GM23248 (cell line): Measurements from ENCODE around the gene CRACR2A. TPM values are rescaled to one million over a fixed set of nuclear protein-coding genes. Genes with fewer than 3 reads are reported as not detected.

Experiments
- DNase-seq: peaks from one replicate; pipeline ENCODE4 v3.0.0-alpha.2; 2015
- H2AFZ ChIP-seq: fragments of 200-600 bp; sonication (generic); 2 replicates; pipeline ENCODE4 v1.6.1; 2016; ENCODE audit warnings: antibody characterized with exemption
- H3F3A ChIP-seq: fragments of 200-600 bp; sonication (generic); 2 replicates; pipeline ENCODE4 v1.6.1; 2016; ENCODE audit warnings: mild to moderate bottlenecking, antibody characterized with exemption, mixed run types; ENCODE audit not compliant: insufficient read depth
- H3K27ac ChIP-seq: fragments of 200-600 bp; sonication (generic); 2 replicates; pipeline ENCODE4 v1.5.1; 2016; ENCODE audit warnings: mild to moderate bottlenecking
- H3K27me3 ChIP-seq: fragments of 200-600 bp; sonication (generic); replicated peaks from 2 replicates; pipeline ENCODE4 v1.6.1; 2016; ENCODE audit warnings: mild to moderate bottlenecking; ENCODE audit not compliant: insufficient read depth
- H3K36me3 ChIP-seq: fragments of 200-600 bp; sonication (generic); 2 replicates; pipeline ENCODE4 v1.6.1; 2016; ENCODE audit warnings: low read depth, mild to moderate bottlenecking
- H3K4me1 ChIP-seq: fragments of 200-600 bp; sonication (generic); 2 replicates; pipeline ENCODE4 v1.6.1; 2016; ENCODE audit warnings: mild to moderate bottlenecking; ENCODE audit not compliant: insufficient read depth
- H3K4me2 ChIP-seq: fragments of 200-600 bp; sonication (generic); one replicate; pipeline ENCODE4 v1.6.1; 2016; ENCODE audit warnings: mild to moderate bottlenecking; ENCODE audit not compliant: unreplicated experiment
- H3K4me3 ChIP-seq: fragments of 200-600 bp; sonication (generic); 2 replicates; pipeline ENCODE4 v1.5.1; 2016; ENCODE audit warnings: mild to moderate bottlenecking
- H3K79me2 ChIP-seq: fragments of 200-600 bp; sonication (generic); 2 replicates; pipeline ENCODE4 v1.6.1; 2016; ENCODE audit warnings: mild to moderate bottlenecking; ENCODE audit not compliant: insufficient read depth
- H3K9ac ChIP-seq: fragments of 200-600 bp; sonication (generic); 2 replicates; pipeline ENCODE4 v1.6.1; 2016; ENCODE audit warnings: mild to moderate bottlenecking
- H3K9me2 ChIP-seq: fragments of 200-600 bp; sonication (generic); 2 replicates; pipeline ENCODE4 v1.6.1; 2016; ENCODE audit warnings: mixed run types, mild to moderate bottlenecking, moderate library complexity; ENCODE audit not compliant: insufficient read depth
- H3K9me3 ChIP-seq: fragments of 200-600 bp; sonication (generic); one replicate; pipeline ENCODE4 v1.6.1; 2017; ENCODE audit warnings: low read depth
- H4K20me1 ChIP-seq: fragments of 200-600 bp; sonication (generic); 2 replicates; pipeline ENCODE4 v1.6.0; 2016; ENCODE audit not compliant: insufficient read depth
- EZH2 ChIP-seq: fragments of 200-600 bp; sonication (generic); IDR thresholded peaks from 2 replicates; pipeline ENCODE4 v1.6.1; 2018; ENCODE audit warnings: antibody characterized with exemption, mild to moderate bottlenecking; ENCODE audit not compliant: insufficient read depth, poor library complexity, severe bottlenecking
- EZH2phosphoT487 ChIP-seq: fragments of 200-600 bp; sonication (generic); IDR thresholded peaks from 2 replicates; pipeline ENCODE4 v1.6.1; 2018; ENCODE audit warnings: antibody characterized with exemption, moderate library complexity, mild to moderate bottlenecking, low read depth; ENCODE audit not compliant: insufficient read depth
- WGBS, 2 experiments: methylation state at CpG; one replicate each; pipeline ENCODE4 v1.1.6; 2015 to 2017; ENCODE audit warnings: low lambda C conversion rate in 2 of 2, low coverage in 1 of 2; ENCODE audit errors: missing lambda C conversion rate in 2 of 2; 5-methylcytosine and 5-hydroxymethylcytosine counted together
- in situ Hi-C: fragments of 300-500 bp; cut with MboI; formaldehyde crosslinking; loops from 2 replicates; pipeline ENCODE4 v1.15.0; 2020
- polyA plus RNA-seq: library from polyadenylated mRNA; unstranded; fragments of >200 nt; fragmentation: Nextera tagmentation; extraction: Ambion mirVana; gene quantifications from 2 replicates; pipeline ENCODE4 v1.2.1, GENCODE V29; 2016
- total RNA-seq: library from RNA; depleted of rRNA; stranded (reverse); fragments of >200 nt; shearing (Covaris generic); gene quantifications from 2 replicates; pipeline ENCODE4 v1.2.3, GENCODE V29; 2014

Gene CRACR2A
- total and polyA plus RNA-seq, 2 experiments from 2014 or later, result 1.9 to 2.5 TPM

- no peak for TF ChIP-seq EZH2phosphoT487
- TF ChIP-seq EZH2, result no peak
- Histone ChIP-seq H3K9me3 (no peaks in the 10 kb centered on the region), H3K4me3 (no peak overlapping the region), H2AFZ (no peak overlapping the region), H4K20me1 (no peaks in the 10 kb centered on the region), H3K27ac (no peak overlapping the region), H3K36me3 (no peaks in the 10 kb centered on the region), H3K79me2 (no peaks in the 10 kb centered on the region), H3K4me2 (no peak overlapping the region), H3K27me3 (no peaks in the 10 kb centered on the region), H3F3A (no peaks in the 10 kb centered on the region), H3K9ac (no peak overlapping the region), H3K4me1 (no peaks in the 10 kb centered on the region), H3K9me2 (no peaks in the 10 kb centered on the region)
- no peak for DNase-seq
- in situ Hi-C loops, result no loop called here
- 73 to 76% methylated on average over 18 of the region's 18 CpGs for WGBS, 2 experiments
These were observed 129.9 kb downstream of the CRACR2A start for GRCh38 chr12:3622822-3623690.

GRCh38 chr12:3622021-3622821 is 130.7 kb downstream of the CRACR2A start:
- no peak overlapping the region for H2AFZ ChIP-seq
- H3K9ac ChIP-seq, result no peak overlapping the region
- peak; percentile 32 for DNase-seq
- no peaks in the 10 kb centered on the region for H3F3A ChIP-seq
- no peaks in the 10 kb centered on the region for H3K9me3 ChIP-seq
- H3K4me1 ChIP-seq, result no peaks in the 10 kb centered on the region
- no peak overlapping the region for H3K4me3 ChIP-seq
- no peaks in the 10 kb centered on the region for H3K36me3 ChIP-seq
- 19 to 38% methylated on average over 2 of the region's 2 CpGs for WGBS, 2 experiments
- no peak overlapping the region for H3K4me2 ChIP-seq
- no peak for TF ChIP-seq EZH2phosphoT487
- no peak for TF ChIP-seq EZH2
- H3K27ac ChIP-seq, result no peak overlapping the region
- in situ Hi-C loops, result no loop called here
- H3K27me3 ChIP-seq, result no peaks in the 10 kb centered on the region
- no peaks in the 10 kb centered on the region for H3K9me2 ChIP-seq
- no peaks in the 10 kb centered on the region for H3K79me2 ChIP-seq
- H4K20me1 ChIP-seq, result no peaks in the 10 kb centered on the region

DNA sequence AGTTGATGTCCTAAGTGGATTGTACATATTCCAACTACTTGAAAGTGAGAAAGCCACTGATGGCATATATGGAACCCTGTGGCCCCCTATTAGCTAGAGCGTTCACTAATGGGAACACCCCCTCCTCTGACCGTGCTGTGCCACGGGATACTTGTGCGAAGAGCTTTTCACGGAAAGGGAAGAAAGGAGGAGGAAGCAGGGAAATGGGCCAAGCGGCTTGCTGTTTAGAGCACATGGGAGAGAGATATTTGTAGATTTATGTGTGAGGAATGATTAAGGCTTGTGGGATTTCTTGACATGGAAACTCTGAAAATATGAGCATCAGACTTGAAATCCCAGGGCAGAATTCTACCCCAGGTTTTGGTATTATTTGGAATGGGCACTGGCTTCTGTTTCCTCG is 132.1 kb downstream of the CRACR2A start:
- Histone ChIP-seq H3K27me3 (no peaks in the 10 kb centered on the region), H3K79me2 (no peaks in the 10 kb centered on the region), H3K9ac (no peak overlapping the region), H3F3A (no peaks in the 10 kb centered on the region), H3K4me3 (no peak overlapping the region), H3K9me2 (no peaks in the 10 kb centered on the region), H3K9me3 (no peaks in the 10 kb centered on the region), H3K36me3 (no peaks in the 10 kb centered on the region), H3K27ac (no peak overlapping the region), H2AFZ (no peak overlapping the region), H4K20me1 (no peaks in the 10 kb centered on the region), H3K4me1 (no peaks in the 10 kb centered on the region), H3K4me2 (no peak overlapping the region)
- in situ Hi-C loops, result no loop called here
- DNase-seq, result no peak
- TF ChIP-seq EZH2phosphoT487, result no peak
- WGBS, 2 experiments, result 78% methylated on average over 7 of the region's 7 CpGs

DNA sequence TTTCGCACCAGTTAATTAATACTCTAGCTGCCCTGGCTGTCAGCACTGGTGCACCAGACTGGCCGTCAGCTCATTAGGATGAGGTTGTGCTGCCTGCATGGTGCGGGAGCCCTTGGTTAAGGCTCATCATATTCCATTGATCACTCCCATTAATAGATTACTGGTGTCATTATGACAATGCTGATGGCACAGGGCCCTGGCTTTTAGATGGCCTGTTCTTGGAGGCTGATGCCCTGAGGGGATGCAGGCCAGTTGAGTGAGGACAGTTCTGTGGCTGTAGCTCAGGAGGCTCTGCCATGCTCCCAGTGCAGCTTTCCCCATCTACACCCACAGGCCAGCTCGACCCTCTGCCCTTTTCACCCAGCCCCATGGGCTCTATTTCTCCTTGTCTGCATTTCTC is 135.3 kb downstream of the CRACR2A start:
- H3K9ac ChIP-seq, result no peak overlapping the region
- 75 to 77% methylated on average over 4 of the region's 4 CpGs for WGBS, 2 experiments
- H3K79me2 ChIP-seq, result no peaks in the 10 kb centered on the region
- no peaks in the 10 kb centered on the region for H4K20me1 ChIP-seq
- no peak overlapping the region for H3K27ac ChIP-seq
- no peaks in the 10 kb centered on the region for H3F3A ChIP-seq
- no peaks in the 10 kb centered on the region for H3K9me3 ChIP-seq
- H3K4me1 ChIP-seq, result no peaks in the 10 kb centered on the region
- no peak overlapping the region for H3K4me2 ChIP-seq
- in situ Hi-C loops, result no loop called here
- no peak overlapping the region for H2AFZ ChIP-seq
- TF ChIP-seq EZH2 (no peak), EZH2phosphoT487 (no peak)
- no peaks in the 10 kb centered on the region for H3K36me3 ChIP-seq
- no peak for DNase-seq
- H3K9me2 ChIP-seq, result no peaks in the 10 kb centered on the region
- H3K27me3 ChIP-seq, result no peaks in the 10 kb centered on the region
- H3K4me3 ChIP-seq, result no peak overlapping the region
